ENCODE results near the gene ULK3. TPM values are rescaled to one million over a fixed set of nuclear protein-coding genes. Genes with fewer than 3 reads are reported as not detected.

ULK3 gene, protein sequence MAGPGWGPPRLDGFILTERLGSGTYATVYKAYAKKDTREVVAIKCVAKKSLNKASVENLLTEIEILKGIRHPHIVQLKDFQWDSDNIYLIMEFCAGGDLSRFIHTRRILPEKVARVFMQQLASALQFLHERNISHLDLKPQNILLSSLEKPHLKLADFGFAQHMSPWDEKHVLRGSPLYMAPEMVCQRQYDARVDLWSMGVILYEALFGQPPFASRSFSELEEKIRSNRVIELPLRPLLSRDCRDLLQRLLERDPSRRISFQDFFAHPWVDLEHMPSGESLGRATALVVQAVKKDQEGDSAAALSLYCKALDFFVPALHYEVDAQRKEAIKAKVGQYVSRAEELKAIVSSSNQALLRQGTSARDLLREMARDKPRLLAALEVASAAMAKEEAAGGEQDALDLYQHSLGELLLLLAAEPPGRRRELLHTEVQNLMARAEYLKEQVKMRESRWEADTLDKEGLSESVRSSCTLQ
- 46.5 TPM for total RNA-seq (ENCODE audit: unreplicated experiment)
- long read RNA-seq, transcript ULK3-220 (16 exons, 2,611 nt) = major isoform, 5 of 22 reads
- long read RNA-seq, partial matches to known transcripts = 2 of 22 reads
- long read RNA-seq, other reads (novel, unspliced or antisense) = 4 of 22 reads

DNA sequence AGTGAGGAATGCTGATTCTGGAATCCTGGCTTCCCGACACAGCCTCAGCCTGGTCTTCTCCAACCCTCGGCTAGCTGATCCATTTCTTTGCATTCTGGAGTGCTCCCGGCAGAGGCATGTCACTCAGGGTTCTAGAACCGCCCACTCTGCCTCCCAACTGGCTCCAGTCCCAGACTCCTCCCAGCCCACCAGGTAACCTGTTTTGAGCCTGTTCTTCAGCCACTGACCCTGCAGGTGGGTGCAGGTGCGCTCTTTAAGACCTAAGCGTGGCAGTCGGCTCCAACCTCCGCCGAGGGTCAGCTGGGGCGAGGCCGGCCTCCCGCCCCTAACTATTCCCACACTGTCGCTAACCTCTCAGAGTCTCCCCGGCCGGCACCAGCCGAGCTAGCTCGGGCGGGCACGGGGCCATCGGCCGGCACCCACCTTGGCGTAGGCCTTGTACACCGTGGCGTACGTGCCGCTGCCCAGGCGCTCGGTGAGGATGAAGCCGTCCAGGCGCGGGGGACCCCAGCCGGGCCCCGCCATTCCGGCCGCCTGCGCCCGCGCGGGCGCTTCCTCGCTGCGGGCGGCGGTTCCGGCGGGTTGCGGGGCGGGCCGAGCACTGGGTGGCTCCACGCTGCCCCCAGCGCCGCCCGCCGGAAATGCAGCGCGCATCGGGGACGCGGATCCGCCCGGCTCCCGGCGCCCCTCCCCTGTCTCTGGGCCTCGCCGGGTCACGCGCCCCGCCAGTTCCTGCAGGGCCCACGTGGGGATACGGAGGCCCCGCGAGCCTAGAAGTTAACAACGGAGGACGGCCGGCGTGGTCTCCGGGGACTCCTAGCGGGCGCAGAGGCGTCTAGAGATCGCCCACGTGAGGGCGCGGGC lies at the start of gene ULK3:
Gene ULK3, minus strand, starts transcription at position 576 of the 864 bp plus-strand sequence. Its CDS starts 51 bp downstream, at position 525.
- no peaks in the 10 kb centered on the region for H3K36me3 Mint-ChIP-seq (ENCODE audit: unreplicated experiment)
- peaks cover 7% of the 10 kb centered on the region for H3K4me1 Mint-ChIP-seq (ENCODE audit: low read depth, unreplicated experiment)
- H3K27ac Mint-ChIP-seq (ENCODE audit: unreplicated experiment) = peak within 1 kb of the TSS; percentile 88
- DNase-seq = peak; percentile 94
- peaks cover 4% of the 10 kb centered on the region for H3K9me3 Mint-ChIP-seq (ENCODE audit: unreplicated experiment)
- peak; percentile 83 for TF ChIP-seq CTCF (IDR thresholded peaks at IDR 0.05; ENCODE audit: partially characterized antibody, unreplicated experiment)
- H3K27me3 Mint-ChIP-seq (ENCODE audit: unreplicated experiment) = peaks cover 9% of the 10 kb centered on the region
- H3K4me3 Mint-ChIP-seq (ENCODE audit: unreplicated experiment) = peak within 1 kb of the TSS; percentile 88

GRCh38 chr15:74892313-74892712 lies 49.4 kb upstream of the ULK3 start:
- Mint-ChIP-seq H3K4me3 (ENCODE audit: unreplicated experiment) (no peak overlapping the region), H3K4me1 (ENCODE audit: low read depth, unreplicated experiment) (peaks cover 6% of the 10 kb centered on the region), H3K27me3 (ENCODE audit: unreplicated experiment) (peaks cover 2% of the 10 kb centered on the region), H3K36me3 (ENCODE audit: unreplicated experiment) (no peaks in the 10 kb centered on the region), H3K9me3 (ENCODE audit: unreplicated experiment) (peaks cover 4% of the 10 kb centered on the region), H3K27ac (ENCODE audit: unreplicated experiment) (no peak overlapping the region)
- no peak for TF ChIP-seq CTCF (IDR thresholded peaks at IDR 0.05; ENCODE audit: partially characterized antibody, unreplicated experiment)
- no peak for DNase-seq

DNA sequence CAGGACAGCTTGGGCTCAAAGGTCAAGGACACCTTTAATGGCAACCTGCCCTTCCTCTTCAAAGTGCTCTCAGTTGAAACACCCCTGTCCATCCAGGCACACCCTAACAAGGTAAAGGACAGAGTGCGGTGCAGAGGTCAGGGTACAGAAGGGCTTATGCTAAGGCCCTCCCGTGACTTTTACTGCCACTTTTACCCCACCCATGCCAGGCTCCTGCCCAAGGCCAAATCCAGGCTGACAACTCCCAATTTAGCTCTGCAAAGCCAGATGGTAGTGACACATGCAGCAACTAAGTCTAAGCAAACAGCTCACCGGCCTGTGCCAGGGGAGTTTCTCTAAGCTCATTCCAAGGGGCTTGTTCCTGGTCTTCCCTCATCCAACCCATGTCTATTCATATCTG lies 48.5 kb upstream of the ULK3 start:
- no peak overlapping the region for H3K27ac Mint-ChIP-seq (ENCODE audit: unreplicated experiment)
- no peak for DNase-seq
- TF ChIP-seq CTCF (IDR thresholded peaks at IDR 0.05; ENCODE audit: partially characterized antibody, unreplicated experiment) = no peak
- H3K4me1 Mint-ChIP-seq (ENCODE audit: low read depth, unreplicated experiment) = peaks cover 6% of the 10 kb centered on the region
- peaks cover 4% of the 10 kb centered on the region for H3K9me3 Mint-ChIP-seq (ENCODE audit: unreplicated experiment)
- H3K4me3 Mint-ChIP-seq (ENCODE audit: unreplicated experiment) = no peak overlapping the region
- H3K27me3 Mint-ChIP-seq (ENCODE audit: unreplicated experiment) = peaks cover 2% of the 10 kb centered on the region
- no peaks in the 10 kb centered on the region for H3K36me3 Mint-ChIP-seq (ENCODE audit: unreplicated experiment)

- Mint-ChIP-seq H3K27me3 (ENCODE audit: unreplicated experiment) (peaks cover 2% of the 10 kb centered on the region), H3K27ac (ENCODE audit: unreplicated experiment) (peak overlapping the region; percentile 95), H3K9me3 (ENCODE audit: unreplicated experiment) (peaks cover 4% of the 10 kb centered on the region), H3K4me3 (ENCODE audit: unreplicated experiment) (peak overlapping the region; percentile 87), H3K36me3 (ENCODE audit: unreplicated experiment) (no peaks in the 10 kb centered on the region), H3K4me1 (ENCODE audit: low read depth, unreplicated experiment) (peaks cover 6% of the 10 kb centered on the region)
- no peak for DNase-seq
- no peak for TF ChIP-seq CTCF (IDR thresholded peaks at IDR 0.05; ENCODE audit: partially characterized antibody, unreplicated experiment)
Observed at GRCh38 chr15:74890665-74890960, 47.7 kb upstream of the ULK3 start.
